HCT116 (cell line): ENCODE measurements around the gene CCDC38. TPM values are rescaled to one million over a fixed set of nuclear protein-coding genes. Genes with fewer than 3 reads are reported as not detected.

ENCODE experiments used
- ATAC-seq: fragments of 200-7000 bp; cut with Tn5 transposase; 2 replicates; pipeline ENCODE4 v1.9.1; 2020; ENCODE audit warnings: mild to moderate bottlenecking, moderate library complexity
- BruUV-seq: library from RNA; stranded (reverse); fragments of 400-500 nt; replicated peaks from 2 replicates; lab custom pipeline; 2021; lab: Mats Ljungman, UMichigan
- CTCF ChIA-PET: fragments of 300-600 bp; sonication (Branson Sonifier 250); formaldehyde crosslinking; loops from one replicate; lab custom pipeline; 2021; ENCODE audit warnings: antibody characterized with exemption; lab: Charles Lee
- POLR2A ChIA-PET: fragments of 300-600, 350-600 bp; sonication (Branson Sonifier 250); formaldehyde crosslinking; loops from one replicate; lab custom pipeline; 2021; ENCODE audit warnings: antibody characterized with exemption; lab: Charles Lee
- RAD21 ChIA-PET, 2 experiments: fragments of 300-600 bp; sonication (Branson Sonifier 250); formaldehyde crosslinking; loops; one replicate each; lab custom pipeline; 2023; ENCODE audit warnings: low total read pairs in 2 of 2; ENCODE audit not compliant: uncharacterized antibody in 2 of 2, unreplicated experiment in 2 of 2, low non-redundant PET in 1 of 2; lab: Charles Lee
- DNase-seq: peaks from one replicate; pipeline ENCODE4 v3.0.0-alpha.2; 2010; ENCODE audit warnings: low read depth, low spot score
- H2AFZ ChIP-seq: fragments of 200-600 bp; shearing (Covaris generic), sonication (generic); 2 replicates; pipeline ENCODE4 v1.6.1; 2017; ENCODE audit warnings: low read depth, mixed run types, mixed read lengths, antibody characterized with exemption, low read length; ENCODE audit not compliant: poor library complexity, severe bottlenecking
- H3K27ac ChIP-seq: 2 replicates; pipeline ENCODE4 v1.5.1; 2012; ENCODE audit warnings: low read depth, low read length
- H3K27me3 ChIP-seq: fragments of 200-600 bp; sonication (generic); 2 replicates; pipeline ENCODE4 v1.6.1; 2016; ENCODE audit warnings: mixed run types, low read length, mixed read lengths; ENCODE audit not compliant: insufficient read depth
- H3K36me3 ChIP-seq, 2 experiments: fragments of 200-500 bp in 1 of 2; fragments of 200-600 bp in 1 of 2; sonication (Bioruptor generic) in 1 of 2; sonication (generic) in 1 of 2; 2 replicates each; pipeline versions ENCODE4 v1.5.1 to v1.6.1; 2014 to 2016; ENCODE audit warnings: low read length in 2 of 2, inconsistent platforms in 1 of 2, mixed read lengths in 1 of 2, mixed run types in 1 of 2; ENCODE audit not compliant: insufficient read depth in 2 of 2, control insufficient read depth in 1 of 2
- H3K4me1 ChIP-seq, 2 experiments: fragments of 200-600 bp in 1 of 2; sonication (generic) in 1 of 2; 2 replicates each; pipeline versions ENCODE4 v1.5.1 to v1.6.1; 2012 to 2017; ENCODE audit warnings: low read length in 2 of 2, inconsistent platforms in 1 of 2, mild to moderate bottlenecking in 1 of 2, mixed read lengths in 1 of 2, mixed run types in 1 of 2, moderate library complexity in 1 of 2; ENCODE audit not compliant: insufficient read depth in 2 of 2, control insufficient read depth in 1 of 2
- H3K4me2 ChIP-seq: fragments of 200-600 bp; sonication (generic); 2 replicates; pipeline ENCODE4 v1.6.1; 2017; ENCODE audit warnings: mixed run types, low read length, mixed read lengths
- H3K4me3 ChIP-seq, 2 experiments: fragments of 200-600 bp in 1 of 2; sonication (generic) in 1 of 2; replicated peaks in 1 of 2; 2 replicates each; pipeline ENCODE4 v1.5.1; 2011 to 2016; ENCODE audit warnings: low read length in 2 of 2, control low read depth in 1 of 2, low read depth in 1 of 2, mild to moderate bottlenecking in 1 of 2, mixed read lengths in 1 of 2, mixed run types in 1 of 2
- H3K79me2 ChIP-seq: fragments of 200-600 bp; sonication (generic); 2 replicates; pipeline ENCODE4 v1.6.1; 2017; ENCODE audit warnings: mild to moderate bottlenecking, mixed run types, low read length, moderate library complexity, mixed read lengths; ENCODE audit not compliant: insufficient read depth
- H3K9ac ChIP-seq: fragments of 200-600 bp; sonication (generic); 2 replicates; pipeline ENCODE4 v1.6.1; 2016; ENCODE audit warnings: low read length, mixed read lengths
- H3K9me2 ChIP-seq: fragments of 200-600 bp; sonication (generic), shearing (Covaris generic); 2 replicates; pipeline ENCODE4 v1.6.1; 2017; ENCODE audit warnings: mixed run types, mild to moderate bottlenecking, moderate library complexity; ENCODE audit not compliant: insufficient read depth
- H3K9me3 ChIP-seq, 2 experiments: fragments of 200-500 bp in 1 of 2; fragments of 200-600 bp in 1 of 2; sonication (Bioruptor generic) in 1 of 2; sonication (generic) in 1 of 2; 2 replicates each; pipeline ENCODE4 v1.6.1; 2014 to 2017; ENCODE audit warnings: low read length in 2 of 2, mixed read lengths in 2 of 2, inconsistent platforms in 1 of 2, low read depth in 1 of 2, mild to moderate bottlenecking in 1 of 2, mixed run types in 1 of 2, moderate library complexity in 1 of 2; ENCODE audit not compliant: control insufficient read depth in 1 of 2, insufficient read depth in 1 of 2
- H4K20me1 ChIP-seq: fragments of 200-600 bp; sonication (generic), shearing (Covaris generic); 2 replicates; pipeline ENCODE4 v1.6.1; 2017; ENCODE audit warnings: mixed run types, mild to moderate bottlenecking, moderate library complexity; ENCODE audit not compliant: insufficient read depth
- CBX3 ChIP-seq: IDR thresholded peaks from 2 replicates; pipeline ENCODE4 v1.6.1; 2012; ENCODE audit warnings: low read depth
- CEBPB ChIP-seq: IDR thresholded peaks from 2 replicates; pipeline ENCODE4 v1.6.1; 2012; ENCODE audit warnings: low read depth
- EGR1 ChIP-seq: IDR thresholded peaks from 2 replicates; pipeline ENCODE4 v1.6.1; 2012; ENCODE audit warnings: low read depth
- ELF1 ChIP-seq: IDR thresholded peaks from 2 replicates; pipeline ENCODE4 v1.6.1; 2012; ENCODE audit warnings: low read depth, borderline replicate concordance
- EZH2 ChIP-seq: fragments of 200-600 bp; sonication (generic); IDR thresholded peaks from 2 replicates; pipeline ENCODE4 v1.6.1; 2017; ENCODE audit warnings: antibody characterized with exemption, mixed run types
- EZH2phosphoT487 ChIP-seq: fragments of 200-600 bp; IDR thresholded peaks from 2 replicates; pipeline ENCODE4 v1.6.1; 2018; ENCODE audit warnings: antibody characterized with exemption, borderline replicate concordance
- FOSL1 ChIP-seq: IDR thresholded peaks from 2 replicates; pipeline ENCODE4 v1.6.1; 2012; ENCODE audit warnings: low read depth
- POLR2A ChIP-seq: IDR thresholded peaks from 2 replicates; pipeline ENCODE4 v1.7.0; 2011; ENCODE audit warnings: borderline replicate concordance; ENCODE audit not compliant: insufficient read depth, insufficient read length; ENCODE audit errors: extremely low read depth
- POLR2AphosphoS5 ChIP-seq: IDR thresholded peaks from 2 replicates; pipeline ENCODE4 v1.6.1; 2011; ENCODE audit warnings: mild to moderate bottlenecking, low read depth, low read length, moderate library complexity
- SIN3A ChIP-seq: IDR thresholded peaks from 2 replicates; pipeline ENCODE4 v1.6.1; 2012; ENCODE audit warnings: low read depth
- SRF ChIP-seq: IDR thresholded peaks from 2 replicates; pipeline ENCODE4 v1.6.1; 2012; ENCODE audit warnings: low read depth
- TCF7L2 ChIP-seq: IDR thresholded peaks from 2 replicates; pipeline ENCODE4 v1.7.0; 2011; ENCODE audit warnings: borderline replicate concordance, inconsistent platforms; ENCODE audit not compliant: insufficient read depth, insufficient read length; ENCODE audit errors: extremely low read depth
- YY1 ChIP-seq: IDR thresholded peaks from 2 replicates; pipeline ENCODE4 v1.6.1; 2011; ENCODE audit warnings: low read length, low read depth, moderate library complexity, mild to moderate bottlenecking; ENCODE audit not compliant: insufficient replicate concordance; ENCODE audit errors: extremely low read depth
- ZFX ChIP-seq: fragments of 450-650 bp; IDR thresholded peaks from 2 replicates; pipeline ENCODE4 v1.6.1; 2017
- ZNF274 ChIP-seq: fragments of 200-500 bp; sonication (Bioruptor generic); IDR thresholded peaks from 2 replicates; pipeline ENCODE4 v1.6.1; 2014; ENCODE audit warnings: mild to moderate bottlenecking, low read depth, low read length, inconsistent platforms
- intact Hi-C: fragments of 100-400 bp; cut with micrococcal nuclease; formaldehyde crosslinking; loops from 2 replicates; pipeline ENCODE4 v1.10.0; 2022
- total RNA-seq: library from RNA; stranded (reverse); gene quantifications from one replicate; pipeline ENCODE4 v1.2.1, GENCODE V29; 2021; ENCODE audit not compliant: unreplicated experiment
- TF ChIP-seq, protein P1 (sequence below): IDR thresholded peaks from 2 replicates; pipeline ENCODE4 v1.6.1; 2012
- TF ChIP-seq, protein P2 (sequence below): IDR thresholded peaks from 2 replicates; pipeline ENCODE4 v1.6.1; 2011; ENCODE audit warnings: mild to moderate bottlenecking, low read length, moderate library complexity; ENCODE audit not compliant: insufficient replicate concordance; ENCODE audit errors: extremely low read depth
- TF ChIP-seq, protein P3 (sequence below), 3 experiments: fragments of 200-600 bp in 1 of 3; sonication (generic) in 1 of 3; IDR thresholded peaks in 2 of 3; conservative IDR thresholded peaks in 1 of 3; 2 replicates each; pipeline ENCODE4 v1.5.1; 2012 to 2017; ENCODE audit warnings: low read depth in 2 of 3, low read length in 2 of 3, antibody characterized with exemption in 1 of 3, borderline replicate concordance in 1 of 3, control low read depth in 1 of 3, mild to moderate bottlenecking in 1 of 3, mixed read lengths in 1 of 3, mixed run types in 1 of 3, moderate library complexity in 1 of 3; ENCODE audit not compliant: insufficient read depth in 1 of 3
- TF ChIP-seq, protein P4 (sequence below): IDR thresholded peaks from 2 replicates; pipeline ENCODE4 v1.6.1; 2012

Gene CCDC38
- total RNA-seq, 1 experiment from 2014 or later = 0.27 TPM

DNA sequence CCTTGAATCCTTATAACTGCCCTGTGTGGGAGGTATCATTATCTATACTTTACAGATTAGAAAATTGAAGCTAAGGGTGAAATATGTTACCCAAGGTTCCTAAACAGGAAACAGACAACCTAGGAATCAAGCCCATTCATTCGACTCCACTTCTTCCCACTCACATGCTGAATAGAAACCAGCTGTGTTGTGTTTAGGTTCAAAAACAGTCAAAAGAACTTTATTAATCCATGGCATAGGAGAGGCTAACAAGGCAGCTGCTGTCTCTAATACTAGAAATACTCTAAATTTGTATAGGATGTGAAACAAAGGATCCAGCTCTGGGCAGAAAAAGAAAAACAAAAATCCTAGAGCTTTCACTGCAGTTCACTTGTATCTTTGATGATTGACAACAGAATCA is 10.6 kb upstream of the CCDC38 start:
- BruUV-seq = no TSS peak
- H3K9ac ChIP-seq = no peak overlapping the region
- no peak overlapping the region for H2AFZ ChIP-seq
- DNase-seq = no peak
- ATAC-seq = no peak
- ChIA-PET CTCF (interaction anchor here (1.0 to 1.9 kb wide), 2 partner anchors 10 kb away, joined by 3 to 4 read pairs; partner anchors contain the start of genes AMDHD1 and CCDC38), RAD21 (no interaction called here), POLR2A (interaction anchor here (3.8 kb wide), 1 partner anchor 10 kb away, joined by 11 read pairs; the partner anchor contains the start of genes AMDHD1 and CCDC38)
- H3K27me3 ChIP-seq = no peaks in the 10 kb centered on the region
- no peaks in the 10 kb centered on the region for H3K79me2 ChIP-seq
- H3K27ac ChIP-seq = no peak overlapping the region
- H3K4me1 ChIP-seq = no peaks in the 10 kb centered on the region
- TF ChIP-seq POLR2A = no peak
- TF ChIP-seq EZH2phosphoT487 = no peak
- TF ChIP-seq, protein P1, sequence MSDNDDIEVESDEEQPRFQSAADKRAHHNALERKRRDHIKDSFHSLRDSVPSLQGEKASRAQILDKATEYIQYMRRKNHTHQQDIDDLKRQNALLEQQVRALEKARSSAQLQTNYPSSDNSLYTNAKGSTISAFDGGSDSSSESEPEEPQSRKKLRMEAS = no peak
- no peak for TF ChIP-seq SRF
- no peak for TF ChIP-seq ZNF274
- TF ChIP-seq ELF1 = no peak
- TF ChIP-seq, protein P2, sequence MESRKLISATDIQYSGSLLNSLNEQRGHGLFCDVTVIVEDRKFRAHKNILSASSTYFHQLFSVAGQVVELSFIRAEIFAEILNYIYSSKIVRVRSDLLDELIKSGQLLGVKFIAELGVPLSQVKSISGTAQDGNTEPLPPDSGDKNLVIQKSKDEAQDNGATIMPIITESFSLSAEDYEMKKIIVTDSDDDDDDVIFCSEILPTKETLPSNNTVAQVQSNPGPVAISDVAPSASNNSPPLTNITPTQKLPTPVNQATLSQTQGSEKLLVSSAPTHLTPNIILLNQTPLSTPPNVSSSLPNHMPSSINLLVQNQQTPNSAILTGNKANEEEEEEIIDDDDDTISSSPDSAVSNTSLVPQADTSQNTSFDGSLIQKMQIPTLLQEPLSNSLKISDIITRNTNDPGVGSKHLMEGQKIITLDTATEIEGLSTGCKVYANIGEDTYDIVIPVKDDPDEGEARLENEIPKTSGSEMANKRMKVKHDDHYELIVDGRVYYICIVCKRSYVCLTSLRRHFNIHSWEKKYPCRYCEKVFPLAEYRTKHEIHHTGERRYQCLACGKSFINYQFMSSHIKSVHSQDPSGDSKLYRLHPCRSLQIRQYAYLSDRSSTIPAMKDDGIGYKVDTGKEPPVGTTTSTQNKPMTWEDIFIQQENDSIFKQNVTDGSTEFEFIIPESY = no peak
- no peak for TF ChIP-seq YY1
- TF ChIP-seq, protein P3, sequence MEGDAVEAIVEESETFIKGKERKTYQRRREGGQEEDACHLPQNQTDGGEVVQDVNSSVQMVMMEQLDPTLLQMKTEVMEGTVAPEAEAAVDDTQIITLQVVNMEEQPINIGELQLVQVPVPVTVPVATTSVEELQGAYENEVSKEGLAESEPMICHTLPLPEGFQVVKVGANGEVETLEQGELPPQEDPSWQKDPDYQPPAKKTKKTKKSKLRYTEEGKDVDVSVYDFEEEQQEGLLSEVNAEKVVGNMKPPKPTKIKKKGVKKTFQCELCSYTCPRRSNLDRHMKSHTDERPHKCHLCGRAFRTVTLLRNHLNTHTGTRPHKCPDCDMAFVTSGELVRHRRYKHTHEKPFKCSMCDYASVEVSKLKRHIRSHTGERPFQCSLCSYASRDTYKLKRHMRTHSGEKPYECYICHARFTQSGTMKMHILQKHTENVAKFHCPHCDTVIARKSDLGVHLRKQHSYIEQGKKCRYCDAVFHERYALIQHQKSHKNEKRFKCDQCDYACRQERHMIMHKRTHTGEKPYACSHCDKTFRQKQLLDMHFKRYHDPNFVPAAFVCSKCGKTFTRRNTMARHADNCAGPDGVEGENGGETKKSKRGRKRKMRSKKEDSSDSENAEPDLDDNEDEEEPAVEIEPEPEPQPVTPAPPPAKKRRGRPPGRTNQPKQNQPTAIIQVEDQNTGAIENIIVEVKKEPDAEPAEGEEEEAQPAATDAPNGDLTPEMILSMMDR (IDR thresholded peaks at IDR 0.05 in 2 of 3, conservative IDR thresholded peaks at IDR 0.05 in 1 of 3; ENCODE audit: borderline replicate concordance in 1 of 3, insufficient read depth in 1 of 3, low read depth in 2 of 3, low read length in 2 of 3) = no peak
- TF ChIP-seq EGR1 = no peak
- no peak for TF ChIP-seq POLR2AphosphoS5
- TF ChIP-seq ZFX = no peak
- no peak for TF ChIP-seq SIN3A
- no peak for TF ChIP-seq TCF7L2
- no peak for TF ChIP-seq FOSL1
- no peak for TF ChIP-seq CEBPB
- TF ChIP-seq CBX3 = no peak
- TF ChIP-seq EZH2 = no peak
- TF ChIP-seq, protein P4, sequence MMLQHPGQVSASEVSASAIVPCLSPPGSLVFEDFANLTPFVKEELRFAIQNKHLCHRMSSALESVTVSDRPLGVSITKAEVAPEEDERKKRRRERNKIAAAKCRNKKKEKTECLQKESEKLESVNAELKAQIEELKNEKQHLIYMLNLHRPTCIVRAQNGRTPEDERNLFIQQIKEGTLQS = no peak
- H3K4me3 ChIP-seq = no peak overlapping the region
- intact Hi-C loops = no loop called here
- H3K9me3 ChIP-seq = no peaks in the 10 kb centered on the region
- H3K4me2 ChIP-seq = no peak overlapping the region
- H4K20me1 ChIP-seq = no peaks in the 10 kb centered on the region
- no peaks in the 10 kb centered on the region for H3K9me2 ChIP-seq
- H3K36me3 ChIP-seq = no peaks in the 10 kb centered on the region
